ENCODE measurements around the gene NCF2. TPM values are rescaled to one million over a fixed set of nuclear protein-coding genes. Genes with fewer than 3 reads are reported as not detected.

Gene NCF2, protein sequence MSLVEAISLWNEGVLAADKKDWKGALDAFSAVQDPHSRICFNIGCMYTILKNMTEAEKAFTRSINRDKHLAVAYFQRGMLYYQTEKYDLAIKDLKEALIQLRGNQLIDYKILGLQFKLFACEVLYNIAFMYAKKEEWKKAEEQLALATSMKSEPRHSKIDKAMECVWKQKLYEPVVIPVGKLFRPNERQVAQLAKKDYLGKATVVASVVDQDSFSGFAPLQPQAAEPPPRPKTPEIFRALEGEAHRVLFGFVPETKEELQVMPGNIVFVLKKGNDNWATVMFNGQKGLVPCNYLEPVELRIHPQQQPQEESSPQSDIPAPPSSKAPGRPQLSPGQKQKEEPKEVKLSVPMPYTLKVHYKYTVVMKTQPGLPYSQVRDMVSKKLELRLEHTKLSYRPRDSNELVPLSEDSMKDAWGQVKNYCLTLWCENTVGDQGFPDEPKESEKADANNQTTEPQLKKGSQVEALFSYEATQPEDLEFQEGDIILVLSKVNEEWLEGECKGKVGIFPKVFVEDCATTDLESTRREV
- total RNA-seq (under 1 TPM; 0.91 to 0.99 TPM), polyA plus RNA-seq (1 to 10 TPM in 2 of 3 donors, not detected in 1; 1.2 to 3.4 TPM), total RNA-seq (0.07 to 11.3 (median 3.5) reads per million in 6 experiments)

DNA sequence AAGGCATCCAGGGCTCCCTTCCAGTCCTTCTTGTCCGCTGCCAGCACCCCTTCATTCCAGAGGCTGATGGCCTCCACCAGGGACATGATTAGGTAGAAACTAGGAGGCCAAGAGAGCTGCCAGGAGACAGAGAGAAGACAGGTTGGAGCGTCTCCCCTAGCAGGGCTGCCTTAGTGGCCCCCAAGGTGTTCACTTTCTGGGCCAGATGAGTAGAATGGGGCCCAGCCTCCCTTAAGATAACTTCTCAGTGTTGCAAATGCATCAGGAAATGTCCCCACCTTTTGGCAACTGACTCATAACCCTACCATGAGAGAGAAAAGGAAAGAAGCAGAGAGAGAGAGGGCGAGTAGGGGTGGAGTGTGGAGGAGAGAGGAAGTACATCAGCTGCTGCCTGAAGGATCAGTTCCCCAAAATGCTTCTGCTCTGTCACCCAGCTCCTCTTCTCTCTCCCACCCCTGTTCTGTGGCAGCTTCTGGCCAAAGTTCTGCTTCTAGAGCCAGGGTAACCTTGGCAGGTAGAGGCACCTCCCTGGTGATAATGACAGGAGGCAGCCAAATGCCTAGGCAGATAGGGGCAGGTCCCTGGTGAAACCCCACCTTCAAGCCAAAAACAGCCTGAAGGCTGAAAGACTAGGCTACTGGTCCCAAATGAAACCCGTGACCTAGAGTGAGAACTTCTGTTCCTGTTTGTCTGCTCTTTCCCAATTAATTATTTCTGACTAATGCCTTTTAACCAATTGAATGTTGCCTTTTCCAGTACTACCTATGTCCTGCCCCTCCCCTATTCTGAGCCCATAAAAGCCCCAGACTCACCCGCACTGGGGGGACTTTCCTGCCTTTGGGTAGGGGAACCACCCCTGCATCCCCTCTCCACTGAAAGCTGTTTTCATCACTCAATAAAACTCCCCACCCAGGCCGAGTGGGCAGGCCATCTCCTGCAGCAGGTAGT is at the start of gene NCF2:
NCF2 (minus strand) TSS at position 216 of the 948 bp plus-strand sequence; CDS start at position 86, 130 bp downstream.
- ATAC-seq (peak; percentile 56 to 77), DNase-seq (no peak)
- peaks cover 0 to 2% (median 0%) of the 10 kb centered on the region in 3 donors for H3K36me3 Mint-ChIP-seq
- peaks cover 0 to 10% (median 0%) of the 10 kb centered on the region in 5 donors for H3K27me3 Mint-ChIP-seq
- peak within 1 kb of the TSS in 6 of 10 donors; percentile 24 to 80 (median 70) for H3K27ac Mint-ChIP-seq
- H3K4me1 Mint-ChIP-seq, result peaks cover 5 to 50% (median 9%) of the 10 kb centered on the region in 4 donors
- peak within 1 kb of the TSS in 3 of 10 donors; percentile 19 to 65 (median 30) for H3K4me3 Mint-ChIP-seq
- POLR2A ChIA-PET, result interaction anchor here (0.7 kb wide), 1 partner anchor 309 kb away, joined by 5 read pairs; no protein-coding TSS in a partner anchor
- H3K9me3 Mint-ChIP-seq, result no peaks in the 10 kb centered on the region

DNA sequence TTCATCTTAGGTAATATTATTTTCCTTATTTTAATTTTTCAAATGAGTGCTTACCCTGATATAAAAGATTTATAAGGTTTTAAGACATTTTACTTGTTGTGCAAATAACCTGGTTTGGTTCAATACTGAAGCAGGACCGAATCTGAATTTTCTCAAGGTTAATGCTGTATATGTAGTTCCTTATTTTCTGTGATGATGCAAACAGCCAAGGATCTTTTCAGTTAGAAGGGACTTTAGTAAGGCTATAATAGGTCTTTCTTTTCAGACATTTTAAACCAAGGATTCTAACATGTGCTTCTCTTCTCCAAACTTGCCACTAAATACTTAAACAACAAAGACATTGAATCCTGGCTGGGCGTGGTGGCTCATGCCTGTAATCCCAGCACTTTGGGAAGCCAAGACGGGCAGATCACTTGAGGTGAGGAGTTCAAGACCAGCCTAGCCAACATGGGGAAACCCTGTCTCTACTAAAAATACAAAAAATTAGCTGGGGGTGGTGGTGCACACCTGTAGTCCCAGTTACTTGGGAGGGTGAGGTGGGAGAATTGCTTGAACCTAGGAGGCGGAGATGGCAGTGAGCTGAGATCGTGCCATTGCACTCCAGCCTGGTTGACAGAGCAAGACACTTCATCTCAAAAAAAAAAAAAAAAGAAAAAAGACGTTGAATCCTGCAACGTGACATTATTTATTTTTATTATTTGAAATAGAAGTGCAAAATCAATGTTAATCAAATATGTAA is 48.6 kb upstream of the NCF2 start:
- POLR2A ChIA-PET, result no interaction called here
- Mint-ChIP-seq H3K27me3 (peaks cover 0 to 2% (median 0%) of the 10 kb centered on the region in 5 donors), H3K4me3 (no peak overlapping the region), H3K9me3 (no peaks in the 10 kb centered on the region), H3K27ac (peak overlapping the region in 1 of 10 donors; percentile 61), H3K4me1 (peaks cover 11 to 29% (median 25%) of the 10 kb centered on the region in 4 donors), H3K36me3 (peaks cover 0 to 4% (median 0%) of the 10 kb centered on the region in 3 donors)
- no peak for ATAC-seq
- no peak for DNase-seq

DNA sequence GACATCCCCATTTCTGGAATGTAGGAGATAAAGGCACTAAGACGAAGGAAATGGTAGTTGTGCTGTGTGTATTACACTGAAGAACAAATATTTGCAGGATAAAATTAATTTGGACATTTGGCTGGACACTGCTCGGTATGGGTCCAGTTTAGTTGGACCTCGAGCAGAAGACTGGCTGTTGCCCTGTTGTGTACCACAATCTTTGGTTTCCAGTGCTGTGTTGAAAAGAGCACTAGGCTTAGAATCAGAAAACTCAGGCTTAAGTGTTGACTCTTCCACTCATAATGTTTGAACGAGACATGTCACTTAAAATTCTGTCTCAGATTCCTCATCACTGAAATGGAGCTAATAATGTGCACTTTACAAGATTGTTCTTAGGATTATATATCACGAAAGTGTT is 46.5 kb upstream of the NCF2 start:
- ATAC-seq (no peak), DNase-seq (no peak)
- peaks cover 16 to 46% (median 39%) of the 10 kb centered on the region in 4 donors for H3K4me1 Mint-ChIP-seq
- peak overlapping the region; percentile 96 to 99 (median 98) for H3K27ac Mint-ChIP-seq
- peaks cover 0 to 9% (median 4%) of the 10 kb centered on the region in 3 donors for H3K36me3 Mint-ChIP-seq
- H3K4me3 Mint-ChIP-seq, result peak overlapping the region; percentile 99 to 100 (median 100)
- POLR2A ChIA-PET, result no interaction called here
- H3K9me3 Mint-ChIP-seq, result no peaks in the 10 kb centered on the region
- H3K27me3 Mint-ChIP-seq, result peaks cover 0 to 2% (median 0%) of the 10 kb centered on the region in 5 donors

DNA sequence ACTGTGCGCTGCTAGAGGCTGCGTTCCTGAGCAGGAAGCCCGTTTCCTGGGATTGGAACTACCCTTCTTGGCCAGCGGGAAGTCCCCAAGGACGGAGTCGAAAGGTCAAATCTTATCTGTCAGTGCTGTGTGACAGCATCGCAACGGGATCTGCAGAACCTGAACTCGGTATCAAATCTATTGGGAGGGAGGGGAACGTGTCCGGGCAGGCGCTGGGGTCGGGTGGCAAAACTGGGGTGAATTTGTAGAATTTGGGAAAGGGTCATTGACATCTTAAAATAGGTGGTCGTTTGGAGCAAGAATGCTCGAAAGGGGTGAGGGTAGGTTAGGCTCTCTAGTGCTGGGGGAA is 46.0 kb upstream of the NCF2 start:
- Mint-ChIP-seq H3K36me3 (peaks cover 0 to 12% (median 4%) of the 10 kb centered on the region in 3 donors), H3K9me3 (no peaks in the 10 kb centered on the region), H3K27me3 (peaks cover 0 to 2% (median 0%) of the 10 kb centered on the region in 5 donors), H3K27ac (peak overlapping the region; percentile 96 to 99 (median 98)), H3K4me1 (peaks cover 17 to 49% (median 41%) of the 10 kb centered on the region in 4 donors), H3K4me3 (peak overlapping the region; percentile 99 to 100 (median 100))
- no peak for ATAC-seq
- POLR2A ChIA-PET, result interaction anchor here (1.1 kb wide), 1 partner anchor 17 kb away, joined by 3 read pairs; the partner anchor contains the start of gene APOBEC4
- no peak for DNase-seq

DNA sequence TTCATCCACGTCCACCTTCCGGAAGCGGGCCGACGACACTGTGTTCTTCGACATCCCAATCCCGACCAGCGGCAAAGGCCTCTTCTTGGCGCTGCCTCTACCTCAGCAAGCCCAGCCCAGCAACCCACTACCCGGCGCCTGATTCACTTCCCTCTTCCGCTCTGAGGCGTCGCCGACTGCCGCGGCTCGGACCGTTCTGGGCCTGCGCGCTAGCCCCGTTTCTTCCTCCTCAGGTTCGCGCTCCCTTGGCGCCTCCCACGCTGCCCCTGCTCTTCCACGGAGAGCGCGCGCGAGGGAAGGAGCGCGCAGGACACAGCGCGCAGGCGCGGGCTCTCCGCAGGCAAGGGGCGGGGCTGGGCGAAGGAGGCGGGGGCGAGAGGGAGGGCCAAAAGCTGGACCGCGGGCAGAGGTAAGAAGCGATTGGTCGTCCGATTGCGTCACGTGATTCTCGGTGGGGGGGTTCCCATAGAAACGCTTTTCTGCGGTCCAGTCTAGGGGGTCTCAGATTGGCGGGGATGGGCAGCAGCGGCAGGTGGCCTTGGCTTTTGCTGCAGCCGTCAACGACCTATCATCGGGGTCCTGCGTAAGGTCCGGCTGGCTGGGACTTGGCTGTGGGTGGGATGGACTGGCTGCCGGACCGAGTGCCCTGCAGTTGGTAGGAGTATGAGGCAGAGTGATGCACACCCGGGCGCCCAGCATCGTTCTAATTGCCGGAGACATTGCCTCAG is 45.5 kb upstream of the NCF2 start, which contains the start of gene ARPC5:
ARPC5 (minus strand) TSS at position 178 of the 728 bp plus-strand sequence; CDS start at position 54, 124 bp downstream.
- Mint-ChIP-seq H3K27ac (peak within 1 kb of the TSS; percentile 96 to 99 (median 98)), H3K27me3 (peaks cover 0 to 2% (median 0%) of the 10 kb centered on the region in 5 donors), H3K36me3 (peaks cover 0 to 15% (median 5%) of the 10 kb centered on the region in 3 donors), H3K9me3 (no peaks in the 10 kb centered on the region), H3K4me1 (peaks cover 19 to 51% (median 44%) of the 10 kb centered on the region in 4 donors), H3K4me3 (peak within 1 kb of the TSS; percentile 99 to 100 (median 100))
- DNase-seq, result peak; percentile 85 to 96 (median 92)
- ATAC-seq, result peak; percentile 84 to 87
- POLR2A ChIA-PET, result interaction anchor here (1.1 kb wide), 1 partner anchor 17 kb away, joined by 3 read pairs; the partner anchor contains the start of gene APOBEC4

DNA sequence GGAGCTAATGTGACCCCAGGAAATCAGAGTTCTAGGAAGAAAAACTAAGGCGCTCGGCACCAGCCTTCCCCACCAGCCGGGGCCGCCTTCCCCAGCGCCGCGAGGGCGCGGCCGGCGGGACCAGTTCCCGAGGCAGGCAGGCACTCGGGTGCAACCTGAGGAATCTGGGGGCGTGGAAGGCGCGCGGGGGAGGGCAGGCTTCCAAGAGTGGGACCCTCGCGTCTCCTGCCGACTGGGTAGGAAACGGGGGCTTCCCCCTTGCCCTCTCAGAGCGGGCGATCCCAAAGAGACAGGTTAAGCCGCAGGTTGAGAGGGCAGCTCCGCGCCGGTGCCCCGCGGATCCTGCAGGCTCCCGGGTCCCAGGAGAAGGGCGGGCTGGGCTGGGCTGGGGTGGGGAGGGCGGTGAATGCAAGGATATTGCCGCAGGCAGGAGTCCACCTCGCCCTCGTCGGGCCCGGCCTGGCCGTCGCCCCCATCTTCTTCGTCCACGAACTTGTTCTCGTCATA is 44.9 kb upstream of the NCF2 start:
- DNase-seq (peak in 5 of 10 donors; percentile 16 to 65 (median 29)), ATAC-seq (peak; percentile 5 to 10)
- POLR2A ChIA-PET, result interaction anchor here (0.8 to 1.1 kb wide), 2 partner anchors 12 to 18 kb away, joined by 3 read pairs; partner anchors contain the start of gene APOBEC4
- Mint-ChIP-seq H3K36me3 (peaks cover 0 to 21% (median 9%) of the 10 kb centered on the region in 3 donors), H3K4me1 (peaks cover 23 to 58% (median 50%) of the 10 kb centered on the region in 4 donors), H3K27me3 (peaks cover 0 to 2% (median 0%) of the 10 kb centered on the region in 5 donors), H3K4me3 (peak overlapping the region; percentile 99 to 100 (median 100)), H3K27ac (peak overlapping the region; percentile 96 to 99 (median 98)), H3K9me3 (no peaks in the 10 kb centered on the region)

DNA sequence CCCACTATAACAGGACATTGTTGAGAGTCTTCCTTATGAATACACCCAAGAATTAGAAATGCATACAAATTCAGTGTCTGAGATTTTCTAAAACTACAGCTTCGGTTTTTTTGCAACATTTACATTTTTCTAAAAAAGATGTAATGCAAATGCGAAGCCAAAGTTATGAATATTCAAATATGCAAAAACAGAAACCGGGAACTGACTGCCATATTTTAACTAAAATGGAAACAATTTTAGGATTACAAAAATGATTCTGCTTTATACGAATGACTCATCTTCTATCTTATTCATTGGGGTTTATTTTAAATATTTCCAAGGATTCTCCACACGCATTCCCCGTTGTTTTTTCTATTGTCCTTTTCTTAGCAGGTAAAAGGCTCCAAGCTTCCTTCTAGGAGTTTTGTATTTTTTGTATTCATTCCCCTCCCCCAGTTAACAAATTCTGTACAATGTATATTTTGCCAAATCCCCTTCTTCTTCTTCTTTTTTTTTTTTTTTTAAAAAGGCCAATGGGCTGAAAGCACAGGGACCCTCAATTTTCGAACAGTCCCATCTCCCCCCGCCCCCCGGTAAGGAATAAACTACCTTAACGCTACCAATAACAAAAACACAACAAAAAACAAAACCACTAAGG is 44.3 kb upstream of the NCF2 start:
- no peak for ATAC-seq
- Mint-ChIP-seq H3K4me3 (peak overlapping the region; percentile 90 to 100 (median 100)), H3K9me3 (no peaks in the 10 kb centered on the region), H3K27ac (peak overlapping the region; percentile 60 to 98 (median 88)), H3K27me3 (peaks cover 0 to 2% (median 0%) of the 10 kb centered on the region in 5 donors), H3K4me1 (peaks cover 23 to 64% (median 49%) of the 10 kb centered on the region in 4 donors), H3K36me3 (peaks cover 0 to 27% (median 9%) of the 10 kb centered on the region in 3 donors)
- POLR2A ChIA-PET, result interaction anchor here (0.8 to 1.2 kb wide), 2 partner anchors 12 to 160 kb away, joined by 3 read pairs; no protein-coding TSS in a partner anchor
- DNase-seq, result peak in 1 of 10 donors; percentile 13

DNA sequence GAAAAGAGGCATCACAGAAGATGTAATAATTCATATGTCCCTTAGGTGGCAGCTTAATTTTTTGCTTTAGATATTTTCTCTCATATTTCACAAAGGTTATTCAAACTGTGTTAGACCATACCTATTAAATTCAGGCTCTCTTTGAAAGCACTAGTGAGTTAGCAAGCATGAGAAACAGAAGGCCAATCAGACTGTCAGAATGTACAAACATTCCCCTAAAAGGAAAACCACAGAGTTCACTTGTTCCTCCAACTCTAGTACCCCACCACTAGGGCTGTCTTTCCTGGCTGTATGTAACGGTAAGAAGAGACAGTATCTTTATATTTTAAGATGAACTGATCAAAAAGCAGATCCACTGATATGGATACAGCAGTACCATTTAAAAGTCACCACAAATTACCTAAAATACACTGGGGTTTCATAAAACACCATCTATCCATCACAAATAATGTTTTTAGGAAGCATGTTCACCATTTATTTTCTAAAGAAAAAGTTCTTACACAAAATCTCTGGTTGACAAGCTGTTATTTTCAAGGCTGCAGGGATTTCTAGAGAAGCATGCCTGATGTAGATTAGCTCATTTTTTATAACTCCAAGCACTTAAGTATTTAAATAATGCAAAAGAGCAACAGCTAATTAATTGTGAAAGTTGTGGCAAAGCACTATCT is 43.6 kb upstream of the NCF2 start:
- Mint-ChIP-seq H3K4me1 (peaks cover 24 to 70% (median 54%) of the 10 kb centered on the region in 4 donors), H3K36me3 (peaks cover 5 to 34% (median 9%) of the 10 kb centered on the region in 3 donors), H3K27me3 (peaks cover 0 to 2% (median 0%) of the 10 kb centered on the region in 5 donors), H3K4me3 (peak overlapping the region; percentile 90 to 100 (median 100)), H3K9me3 (no peaks in the 10 kb centered on the region), H3K27ac (peak overlapping the region; percentile 7 to 98 (median 88))
- ATAC-seq (peak; percentile 53 to 55), DNase-seq (peak in 6 of 10 donors; percentile 13 to 67 (median 52))
- POLR2A ChIA-PET, result interaction anchor here (0.8 to 1.2 kb wide), 2 partner anchors 11 to 159 kb away, joined by 3 read pairs; no protein-coding TSS in a partner anchor

DNA sequence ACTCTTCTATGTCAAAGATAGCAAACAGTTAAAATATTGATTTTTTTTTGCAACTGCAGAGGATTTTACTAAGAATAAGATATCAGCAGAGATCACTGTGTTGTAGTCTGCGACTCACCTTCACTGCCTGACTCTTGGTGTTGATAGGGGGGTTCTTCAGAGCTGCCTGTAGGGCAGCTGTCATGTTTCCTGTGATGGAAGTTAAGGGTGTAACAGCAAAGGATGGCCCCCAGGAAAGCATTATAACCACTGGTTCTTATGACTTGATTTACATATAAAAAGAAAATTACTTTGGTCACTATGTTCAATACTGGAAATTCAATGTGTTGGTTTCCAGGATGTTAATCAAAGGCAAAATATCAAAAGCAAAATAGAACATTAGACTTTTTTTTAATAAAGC is 42.7 kb upstream of the NCF2 start:
- peaks cover 29 to 78% (median 60%) of the 10 kb centered on the region in 4 donors for H3K4me1 Mint-ChIP-seq
- peak overlapping the region; percentile 7 to 98 (median 81) for H3K27ac Mint-ChIP-seq
- ATAC-seq (no peak), DNase-seq (peak in 1 of 10 donors; percentile 20)
- H3K4me3 Mint-ChIP-seq, result peak overlapping the region; percentile 90 to 100 (median 100)
- no peaks in the 10 kb centered on the region for H3K27me3 Mint-ChIP-seq
- POLR2A ChIA-PET, result interaction anchor here (0.8 kb wide), 1 partner anchor 10 kb away, joined by 3 read pairs; no protein-coding TSS in a partner anchor
- H3K9me3 Mint-ChIP-seq, result no peaks in the 10 kb centered on the region
- H3K36me3 Mint-ChIP-seq, result peaks cover 9 to 42% (median 15%) of the 10 kb centered on the region in 3 donors
